Natural killer cell (primary cell): ENCODE results near the gene SSMEM1. TPM values are rescaled to one million over a fixed set of nuclear protein-coding genes. Genes with fewer than 3 reads are reported as not detected.

Experiments
- ATAC-seq, 3 donors: fragments of 150-1000 bp in 2 of 3; fragments of 200-7000 bp in 1 of 3; cut with Tn5 transposase; 1 replicate in 1 of 3; 2 replicates in 2 of 3; pipeline ENCODE4 v1.10.0; 2021; ENCODE audit warnings: mild to moderate bottlenecking in 2 of 3, moderate library complexity in 2 of 3
- DNase-seq, 2 donors: peaks; one replicate each; pipeline versions ENCODE4 v3.0.0 to v3.0.0-alpha.2; 2013 to 2021; ENCODE audit warnings: mixed read lengths in 1 of 2
- H3K27ac ChIP-seq: one replicate; pipeline ENCODE4 v1.5.1; 2013; ENCODE audit warnings: mild to moderate bottlenecking, low read length
- H3K27me3 ChIP-seq: one replicate; pipeline ENCODE4 v1.6.1; 2013; ENCODE audit warnings: low read length; ENCODE audit not compliant: control insufficient read depth, insufficient read depth
- H3K36me3 ChIP-seq: one replicate; pipeline ENCODE4 v1.6.1; 2013; ENCODE audit warnings: low read length; ENCODE audit not compliant: control insufficient read depth, insufficient read depth
- H3K4me1 ChIP-seq: one replicate; pipeline ENCODE4 v1.6.1; 2013; ENCODE audit warnings: low read length; ENCODE audit not compliant: control insufficient read depth, insufficient read depth
- H3K4me3 ChIP-seq: one replicate; pipeline ENCODE4 v1.5.1; 2013; ENCODE audit warnings: low read length
- H3K9me3 ChIP-seq: one replicate; pipeline ENCODE4 v1.6.1; 2013; ENCODE audit warnings: low read length; ENCODE audit not compliant: control insufficient read depth, insufficient read depth
- H3K27ac Mint-ChIP-seq, 2 donors: one replicate each; pipeline ENCODE4 v1.8.0; 2022; ENCODE audit warnings: mild to moderate bottlenecking in 2 of 2, mixed read lengths in 2 of 2, moderate library complexity in 1 of 2
- H3K27me3 Mint-ChIP-seq, 2 donors: one replicate each; pipeline ENCODE4 v1.8.0; 2022; ENCODE audit warnings: low read depth in 2 of 2, mixed read lengths in 2 of 2
- H3K36me3 Mint-ChIP-seq: one replicate; pipeline ENCODE4 v1.8.0; 2022; ENCODE audit warnings: mixed read lengths
- H3K4me1 Mint-ChIP-seq, 2 donors: one replicate each; pipeline ENCODE4 v1.8.0; 2022; ENCODE audit warnings: mixed read lengths in 2 of 2
- H3K4me3 Mint-ChIP-seq: one replicate; pipeline ENCODE4 v1.8.0; 2022; ENCODE audit warnings: mild to moderate bottlenecking, moderate library complexity, mixed read lengths
- H3K9me3 Mint-ChIP-seq, 2 donors: one replicate each; pipeline ENCODE4 v1.8.0; 2022; ENCODE audit warnings: mixed read lengths in 2 of 2
- CTCF ChIP-seq: fragments of 200-600 bp; IDR thresholded peaks from one replicate; pipeline ENCODE4 v1.8.0; 2022; ENCODE audit warnings: antibody characterized with exemption
- WGBS: methylation state at CpG from one replicate; pipeline ENCODE4 v1.1.7; 2013; ENCODE audit warnings: missing lambda C conversion rate; ENCODE audit not compliant: insufficient coverage; 5-methylcytosine and 5-hydroxymethylcytosine counted together
- intact Hi-C: fragments of 100-400 bp; cut with micrococcal nuclease; formaldehyde crosslinking; loops from one replicate; pipeline ENCODE4 v1.14.2; 2022
- total RNA-seq, 4 donors: library from RNA; stranded (reverse); fragments of 120-200 nt in 1 of 4; gene quantifications; one replicate each; pipeline versions ENCODE4 v1.2.3 to v1.2.4, GENCODE V29; 2013 to 2022

The SSMEM1 gene
- total RNA-seq, 3 donors from 2014 or later (not counting 1 experiment from before 2014, with no cell fraction given) = not detected

GRCh38 chr7:130174237-130174959, 33.3 kb upstream of the SSMEM1 start:
- Mint-ChIP-seq H3K27ac (no peak overlapping the region), H3K27me3 (no peaks in the 10 kb centered on the region), H3K36me3 (peaks cover 21% of the 10 kb centered on the region), H3K4me3 (no peak overlapping the region), H3K9me3 (no peaks in the 10 kb centered on the region), H3K4me1 (no peaks in the 10 kb centered on the region)
- ATAC-seq (no peak), DNase-seq (no peak)
- Histone ChIP-seq H3K4me3 (no peak overlapping the region), H3K4me1 (no peaks in the 10 kb centered on the region), H3K27ac (no peak overlapping the region), H3K27me3 (no peaks in the 10 kb centered on the region), H3K36me3 (peaks cover 63% of the 10 kb centered on the region), H3K9me3 (no peaks in the 10 kb centered on the region)
- no peak for TF ChIP-seq CTCF
- intact Hi-C loops = no loop called here
- 93% methylated on average over 2 of the region's 4 CpGs for WGBS

GRCh38 chr7:130178251-130178650, 29.4 kb upstream of the SSMEM1 start:
- Mint-ChIP-seq H3K4me1 (no peaks in the 10 kb centered on the region), H3K9me3 (no peaks in the 10 kb centered on the region), H3K4me3 (no peak overlapping the region), H3K27me3 (no peaks in the 10 kb centered on the region), H3K36me3 (peaks cover 13% of the 10 kb centered on the region), H3K27ac (no peak overlapping the region)
- TF ChIP-seq CTCF = no peak
- H3K27ac ChIP-seq = no peak overlapping the region
- no peak for ATAC-seq
- WGBS = 100% methylated on average over 3 of the region's 4 CpGs
- no peak overlapping the region for H3K4me3 ChIP-seq
- H3K36me3 ChIP-seq = peaks cover 55% of the 10 kb centered on the region
- no peak for DNase-seq
- no peaks in the 10 kb centered on the region for H3K9me3 ChIP-seq
- no peaks in the 10 kb centered on the region for H3K4me1 ChIP-seq
- intact Hi-C loops = no loop called here
- no peaks in the 10 kb centered on the region for H3K27me3 ChIP-seq

- H3K4me3 ChIP-seq = no peak overlapping the region
- H3K27me3 Mint-ChIP-seq = no peaks in the 10 kb centered on the region
- DNase-seq (no peak), ATAC-seq (no peak)
- H3K36me3 ChIP-seq = peaks cover 54% of the 10 kb centered on the region
- WGBS = 100% methylated on average over 1 of the region's 2 CpGs
- intact Hi-C loops = no loop called here
- no peak for TF ChIP-seq CTCF
- H3K27me3 ChIP-seq = no peaks in the 10 kb centered on the region
- H3K9me3 ChIP-seq = no peaks in the 10 kb centered on the region
- no peaks in the 10 kb centered on the region for H3K4me1 ChIP-seq
- H3K36me3 Mint-ChIP-seq = peaks cover 11% of the 10 kb centered on the region
- no peak overlapping the region for H3K27ac Mint-ChIP-seq
- H3K4me3 Mint-ChIP-seq = no peak overlapping the region
- H3K27ac ChIP-seq = no peak overlapping the region
- no peaks in the 10 kb centered on the region for H3K4me1 Mint-ChIP-seq
- no peaks in the 10 kb centered on the region for H3K9me3 Mint-ChIP-seq
Measured at GRCh38 chr7:130179631-130180030, 28.0 kb upstream of the SSMEM1 start.
